ENCODE data around the gene NUMB.
"Not testable (repeated sequence)": the region's sequence is repeated elsewhere in the genome, so short reads cannot be mapped to it uniquely, and the experiment has no call there.

Gene NUMB

GRCh38 chr14:73344319-73344718 lies 114.0 kb downstream of the NUMB start:
- no peak for DNase-seq

- no peak for DNase-seq
Observed at GRCh38 chr14:73342670-73343069, 115.7 kb downstream of the NUMB start.

- DNase-seq = no peak
Observed at GRCh38 chr14:73339846-73340595, 118.3 kb downstream of the NUMB start.

GRCh38 chr14:73339206-73339605 lies 119.1 kb downstream of the NUMB start:
- no peak for DNase-seq

GRCh38 chr14:73338551-73338950 lies 119.8 kb downstream of the NUMB start:
- no peak for DNase-seq

GRCh38 chr14:73333031-73333430 lies 125.3 kb downstream of the NUMB start:
- DNase-seq = no peak

- DNase-seq = no peak
Observed at GRCh38 chr14:73325630-73326299, 132.6 kb downstream of the NUMB start.

- DNase-seq = no peak
Observed at GRCh38 chr14:73325063-73325462, 133.3 kb downstream of the NUMB start.

- DNase-seq = no peak
Observed at GRCh38 chr14:73324533-73324932, 133.8 kb downstream of the NUMB start.

GRCh38 chr14:73323896-73324399 lies 134.4 kb downstream of the NUMB start:
- no peak for DNase-seq

- DNase-seq = no peak
Observed at GRCh38 chr14:73313151-73313550, 145.2 kb downstream of the NUMB start.

- DNase-seq = no peak
Observed at GRCh38 chr14:73312687-73313086, 145.7 kb downstream of the NUMB start.

- no peak for DNase-seq
Observed at GRCh38 chr14:73311708-73312030, 146.7 kb downstream of the NUMB start.

- not testable (repeated sequence) for DNase-seq
Observed at GRCh38 chr14:73309207-73309606, 149.1 kb downstream of the NUMB start.

GRCh38 chr14:73307261-73307660 lies 151.1 kb downstream of the NUMB start:
- DNase-seq = no peak

GRCh38 chr14:73305499-73305898 lies 152.8 kb downstream of the NUMB start:
- no peak for DNase-seq

GRCh38 chr14:73295198-73295796 lies 163.0 kb downstream of the NUMB start:
- DNase-seq = peak; percentile 10

- DNase-seq = no peak
Observed at GRCh38 chr14:73293782-73294781, 164.3 kb downstream of the NUMB start.

GRCh38 chr14:73290279-73290678 lies 168.1 kb downstream of the NUMB start:
- DNase-seq = no peak

- no peak for DNase-seq
Observed at GRCh38 chr14:73289729-73290128, 168.6 kb downstream of the NUMB start.

- DNase-seq = no peak
Observed at GRCh38 chr14:73289308-73289707, 169.0 kb downstream of the NUMB start.

GRCh38 chr14:73287071-73287470 lies 171.3 kb downstream of the NUMB start:
- no peak for DNase-seq

GRCh38 chr14:73286598-73286997 lies 171.7 kb downstream of the NUMB start:
- DNase-seq = no peak

All from activated T-cell treated with anti-CD3 and anti-CD28 coated beads for 4 hours (primary cell).